Panc1 (cell line): Measurements from ENCODE around the gene COQ8A. TPM values are rescaled to one million over a fixed set of nuclear protein-coding genes. Genes with fewer than 3 reads are reported as not detected.

Source experiments
- ATAC-seq: fragments of 200-7000 bp; cut with Tn5 transposase; 2 replicates; pipeline ENCODE4 v1.9.1; 2020; ENCODE audit warnings: mild to moderate bottlenecking, moderate library complexity
- BruUV-seq: library from RNA; stranded (reverse); fragments of 400-500 nt; replicated peaks from 2 replicates; lab custom pipeline; 2021; lab: Mats Ljungman, UMichigan
- CTCF ChIA-PET: fragments of 300-600 bp; sonication (Branson Sonifier 250); formaldehyde crosslinking; loops from one replicate; lab custom pipeline; 2022; ENCODE audit warnings: antibody characterized with exemption; lab: Charles Lee
- POLR2A ChIA-PET: fragments of 300-600 bp; sonication (Branson Sonifier 250); formaldehyde crosslinking; loops from one replicate; lab custom pipeline; 2022; ENCODE audit warnings: antibody characterized with exemption; lab: Charles Lee
- DNase-seq: peaks from one replicate; pipeline ENCODE4 v3.0.0-alpha.2; 2010; ENCODE audit warnings: low read depth, low spot score
- H3K27ac ChIP-seq: 2 replicates; pipeline ENCODE4 v1.5.1; 2011; ENCODE audit warnings: mild to moderate bottlenecking, low read length, inconsistent platforms
- H3K27me3 ChIP-seq: fragments of 200-500 bp; sonication (Bioruptor generic); 2 replicates; pipeline ENCODE4 v1.6.0; 2014; ENCODE audit warnings: low read length, inconsistent platforms; ENCODE audit not compliant: control insufficient read depth, insufficient read depth
- H3K36me3 ChIP-seq: fragments of 200-500 bp; sonication (Bioruptor generic); 2 replicates; pipeline ENCODE4 v1.5.1; 2014; ENCODE audit warnings: inconsistent platforms, mild to moderate bottlenecking, low read length, moderate library complexity; ENCODE audit not compliant: control insufficient read depth, insufficient read depth
- H3K4me1 ChIP-seq: 2 replicates; pipeline ENCODE4 v1.5.1; 2011; ENCODE audit warnings: inconsistent platforms, mild to moderate bottlenecking, low read length, moderate library complexity; ENCODE audit not compliant: control insufficient read depth, insufficient read depth
- H3K4me3 ChIP-seq, 2 experiments: 2 replicates each; pipeline ENCODE4 v1.5.1; 2011 to 2012; ENCODE audit warnings: low read depth in 2 of 2, low read length in 2 of 2, mild to moderate bottlenecking in 2 of 2, inconsistent platforms in 1 of 2, moderate library complexity in 1 of 2
- H3K9me3 ChIP-seq: fragments of 200-500 bp; sonication (Bioruptor generic); 2 replicates; pipeline ENCODE4 v1.5.1; 2014; ENCODE audit warnings: low read depth, mild to moderate bottlenecking, inconsistent platforms, low read length, moderate library complexity; ENCODE audit not compliant: control insufficient read depth, insufficient read depth
- POLR2AphosphoS5 ChIP-seq: IDR thresholded peaks from 2 replicates; pipeline ENCODE4 v1.6.1; 2012; ENCODE audit warnings: mild to moderate bottlenecking, low read depth, low read length, moderate library complexity
- SIN3A ChIP-seq: IDR thresholded peaks from 2 replicates; pipeline ENCODE4 v1.6.1; 2012; ENCODE audit warnings: low read depth, mild to moderate bottlenecking, low read length, moderate library complexity, borderline replicate concordance; ENCODE audit not compliant: insufficient read depth
- TCF7L2 ChIP-seq: IDR thresholded peaks from 2 replicates; pipeline ENCODE4 v1.6.1; 2011; ENCODE audit warnings: mild to moderate bottlenecking, low read depth, low read length, inconsistent platforms
- in situ Hi-C: cut with HindIII; loops from 2 replicates; pipeline ENCODE4 v1.10.0; 2016; ENCODE audit warnings: low sequenced_read_pairs, low pct_unique_long_range_greater_than_20kb
- intact Hi-C: fragments of 100-400 bp; cut with micrococcal nuclease; formaldehyde crosslinking; loops from one replicate; pipeline ENCODE4 v1.10.0; 2022; ENCODE audit not compliant: unreplicated experiment
- total RNA-seq: library from RNA; stranded (reverse); gene quantifications from one replicate; pipeline ENCODE4 v1.2.1, GENCODE V29; 2021; ENCODE audit not compliant: unreplicated experiment
- TF ChIP-seq, protein P1 (sequence below), 2 experiments: IDR thresholded peaks; 2 replicates each; pipeline ENCODE4 v1.6.1; 2011 to 2012; ENCODE audit warnings: low read depth in 2 of 2, control low read depth in 1 of 2, low read length in 1 of 2, mild to moderate bottlenecking in 1 of 2, moderate library complexity in 1 of 2; ENCODE audit not compliant: insufficient read depth in 1 of 2
- TF ChIP-seq, protein P2 (sequence below): fragments of 450-650 bp; IDR thresholded peaks from 2 replicates; pipeline ENCODE4 v1.5.1; 2017; ENCODE audit warnings: mild to moderate bottlenecking

Gene COQ8A
- total RNA-seq, 1 experiment from 2014 or later: 15.1 TPM

DNA sequence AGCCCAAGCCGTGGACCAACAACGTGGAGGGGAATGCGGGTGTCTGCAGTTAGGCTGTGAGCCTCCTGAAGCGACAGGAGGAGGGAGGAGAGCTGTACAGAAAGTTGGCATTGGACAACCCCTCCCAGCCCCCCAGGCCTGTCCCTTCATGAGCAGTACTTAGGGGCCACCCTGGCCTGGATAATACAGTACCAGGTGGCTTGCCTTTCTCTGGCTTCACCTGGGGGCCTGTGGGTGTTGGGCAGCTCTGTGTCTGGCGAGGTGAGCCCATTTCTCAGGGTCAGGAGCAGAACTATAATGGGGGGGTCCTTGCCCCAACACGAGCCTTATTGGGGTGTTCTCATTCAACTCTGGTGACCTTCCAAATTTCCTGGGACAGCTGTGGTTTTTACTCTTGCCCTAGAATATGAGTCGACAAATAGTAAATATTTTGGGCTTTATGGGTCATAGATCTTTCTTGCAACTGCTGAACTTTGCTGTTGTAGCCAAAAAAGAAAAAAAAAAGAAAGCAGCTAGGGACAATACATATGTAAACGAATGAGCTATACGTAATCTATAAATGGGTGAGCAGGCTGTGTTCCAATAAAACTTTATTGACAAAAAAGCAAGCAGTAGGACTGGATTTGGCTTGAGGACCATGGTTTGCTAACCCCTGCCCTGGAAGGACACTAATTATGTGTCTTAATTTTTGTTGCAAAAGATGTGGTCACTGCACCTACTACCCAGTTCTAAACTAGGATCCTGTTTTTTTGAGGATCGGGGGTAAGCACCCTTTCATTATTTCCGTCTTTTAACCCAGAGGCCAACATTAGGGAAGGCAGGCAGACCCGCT is 11.4 kb downstream of the COQ8A start:
- Histone ChIP-seq H3K27me3 (no peaks in the 10 kb centered on the region), H3K36me3 (no peaks in the 10 kb centered on the region), H3K9me3 (no peaks in the 10 kb centered on the region), H3K4me1 (peaks cover 3% of the 10 kb centered on the region; the same call in 1 of the 2 replicates), H3K4me3 (no peak overlapping the region), H3K27ac (no peak overlapping the region)
- ATAC-seq: no peak
- ChIA-PET POLR2A (no interaction called here), CTCF (no interaction called here)
- intact Hi-C loops (no loop called here), in situ Hi-C loops (no loop called here)
- no peak for DNase-seq
- TF ChIP-seq, protein P1, sequence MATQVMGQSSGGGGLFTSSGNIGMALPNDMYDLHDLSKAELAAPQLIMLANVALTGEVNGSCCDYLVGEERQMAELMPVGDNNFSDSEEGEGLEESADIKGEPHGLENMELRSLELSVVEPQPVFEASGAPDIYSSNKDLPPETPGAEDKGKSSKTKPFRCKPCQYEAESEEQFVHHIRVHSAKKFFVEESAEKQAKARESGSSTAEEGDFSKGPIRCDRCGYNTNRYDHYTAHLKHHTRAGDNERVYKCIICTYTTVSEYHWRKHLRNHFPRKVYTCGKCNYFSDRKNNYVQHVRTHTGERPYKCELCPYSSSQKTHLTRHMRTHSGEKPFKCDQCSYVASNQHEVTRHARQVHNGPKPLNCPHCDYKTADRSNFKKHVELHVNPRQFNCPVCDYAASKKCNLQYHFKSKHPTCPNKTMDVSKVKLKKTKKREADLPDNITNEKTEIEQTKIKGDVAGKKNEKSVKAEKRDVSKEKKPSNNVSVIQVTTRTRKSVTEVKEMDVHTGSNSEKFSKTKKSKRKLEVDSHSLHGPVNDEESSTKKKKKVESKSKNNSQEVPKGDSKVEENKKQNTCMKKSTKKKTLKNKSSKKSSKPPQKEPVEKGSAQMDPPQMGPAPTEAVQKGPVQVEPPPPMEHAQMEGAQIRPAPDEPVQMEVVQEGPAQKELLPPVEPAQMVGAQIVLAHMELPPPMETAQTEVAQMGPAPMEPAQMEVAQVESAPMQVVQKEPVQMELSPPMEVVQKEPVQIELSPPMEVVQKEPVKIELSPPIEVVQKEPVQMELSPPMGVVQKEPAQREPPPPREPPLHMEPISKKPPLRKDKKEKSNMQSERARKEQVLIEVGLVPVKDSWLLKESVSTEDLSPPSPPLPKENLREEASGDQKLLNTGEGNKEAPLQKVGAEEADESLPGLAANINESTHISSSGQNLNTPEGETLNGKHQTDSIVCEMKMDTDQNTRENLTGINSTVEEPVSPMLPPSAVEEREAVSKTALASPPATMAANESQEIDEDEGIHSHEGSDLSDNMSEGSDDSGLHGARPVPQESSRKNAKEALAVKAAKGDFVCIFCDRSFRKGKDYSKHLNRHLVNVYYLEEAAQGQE (IDR thresholded peaks at IDR 0.05; ENCODE audit: insufficient read depth in 1 of 2, low read depth in 2 of 2, low read length in 1 of 2): no peak
- TF ChIP-seq SIN3A (no peak), POLR2AphosphoS5 (no peak), TCF7L2 (no peak)
- TF ChIP-seq, protein P2, sequence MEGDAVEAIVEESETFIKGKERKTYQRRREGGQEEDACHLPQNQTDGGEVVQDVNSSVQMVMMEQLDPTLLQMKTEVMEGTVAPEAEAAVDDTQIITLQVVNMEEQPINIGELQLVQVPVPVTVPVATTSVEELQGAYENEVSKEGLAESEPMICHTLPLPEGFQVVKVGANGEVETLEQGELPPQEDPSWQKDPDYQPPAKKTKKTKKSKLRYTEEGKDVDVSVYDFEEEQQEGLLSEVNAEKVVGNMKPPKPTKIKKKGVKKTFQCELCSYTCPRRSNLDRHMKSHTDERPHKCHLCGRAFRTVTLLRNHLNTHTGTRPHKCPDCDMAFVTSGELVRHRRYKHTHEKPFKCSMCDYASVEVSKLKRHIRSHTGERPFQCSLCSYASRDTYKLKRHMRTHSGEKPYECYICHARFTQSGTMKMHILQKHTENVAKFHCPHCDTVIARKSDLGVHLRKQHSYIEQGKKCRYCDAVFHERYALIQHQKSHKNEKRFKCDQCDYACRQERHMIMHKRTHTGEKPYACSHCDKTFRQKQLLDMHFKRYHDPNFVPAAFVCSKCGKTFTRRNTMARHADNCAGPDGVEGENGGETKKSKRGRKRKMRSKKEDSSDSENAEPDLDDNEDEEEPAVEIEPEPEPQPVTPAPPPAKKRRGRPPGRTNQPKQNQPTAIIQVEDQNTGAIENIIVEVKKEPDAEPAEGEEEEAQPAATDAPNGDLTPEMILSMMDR: no peak
- no TSS peak for BruUV-seq

DNA sequence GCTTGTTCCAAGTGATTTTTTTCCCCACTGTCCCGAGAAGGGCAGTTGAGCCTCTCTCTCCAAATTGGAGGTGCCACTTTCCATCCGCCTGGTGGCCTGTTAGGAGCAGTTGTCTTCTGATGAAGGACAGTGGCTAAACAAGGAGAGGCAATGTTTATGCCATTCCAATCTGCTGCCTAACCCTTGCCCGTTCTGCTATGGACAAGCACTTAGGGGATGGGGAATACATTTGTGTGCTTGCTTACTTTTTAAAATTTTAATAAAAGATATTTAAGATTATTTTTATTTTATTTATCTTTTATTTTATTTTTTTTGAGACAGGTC is 12.0 kb downstream of the COQ8A start:
- H3K4me3 ChIP-seq: no peak overlapping the region
- no peaks in the 10 kb centered on the region for H3K36me3 ChIP-seq
- H3K9me3 ChIP-seq: no peaks in the 10 kb centered on the region
- POLR2A ChIA-PET: interaction anchor here (0.6 kb wide), 1 partner anchor 19 kb away, joined by 4 read pairs; no protein-coding TSS in a partner anchor
- H3K27me3 ChIP-seq: no peaks in the 10 kb centered on the region
- TF ChIP-seq POLR2AphosphoS5 (no peak), SIN3A (no peak), TCF7L2 (no peak)
- TF ChIP-seq, protein P1 (IDR thresholded peaks at IDR 0.05; ENCODE audit: insufficient read depth in 1 of 2, low read depth in 2 of 2, low read length in 1 of 2): no peak
- TF ChIP-seq, protein P2: no peak
- in situ Hi-C loops (no loop called here), intact Hi-C loops (no loop called here)
- CTCF ChIA-PET: no interaction called here
- no peak overlapping the region for H3K27ac ChIP-seq
- ATAC-seq (no peak), DNase-seq (no peak)
- BruUV-seq: no TSS peak
- no peaks in the 10 kb centered on the region for H3K4me1 ChIP-seq
